Large intestine (tissue), 3 donors: ENCODE results near the gene APAF1. TPM values are rescaled to one million over a fixed set of nuclear protein-coding genes. Genes with fewer than 3 reads are reported as not detected.
A peak's percentile ranks its signal among the peaks of the same experiment; 100 is the strongest.

ENCODE experiments used
- DNase-seq, 2 donors: peaks; one replicate each; pipeline versions ENCODE4 v3.0.0 to v3.0.0-alpha.2; 2013
- H3K27ac ChIP-seq: one replicate; pipeline ENCODE4 v1.5.1; 2013; ENCODE audit warnings: low read length
- H3K27me3 ChIP-seq: 2 replicates; pipeline ENCODE4 v1.6.1; 2013; ENCODE audit warnings: low read length; ENCODE audit not compliant: control insufficient read depth, insufficient read depth
- H3K36me3 ChIP-seq: 2 replicates; pipeline ENCODE4 v1.6.1; 2013; ENCODE audit warnings: low read length; ENCODE audit not compliant: control insufficient read depth, insufficient read depth
- H3K4me1 ChIP-seq: one replicate; pipeline ENCODE4 v1.6.1; 2013; ENCODE audit warnings: low read length; ENCODE audit not compliant: control insufficient read depth, insufficient read depth
- H3K4me3 ChIP-seq: one replicate; pipeline ENCODE4 v1.5.1; 2013; ENCODE audit warnings: low read length
- H3K9me3 ChIP-seq: one replicate; pipeline ENCODE4 v1.6.1; 2013; ENCODE audit warnings: mild to moderate bottlenecking, low read depth, low read length, moderate library complexity; ENCODE audit not compliant: control insufficient read depth
- WGBS: methylation state at CpG from one replicate; pipeline ENCODE4 v1.1.5; 2013; ENCODE audit warnings: low lambda C conversion rate; ENCODE audit not compliant: insufficient coverage; 5-methylcytosine and 5-hydroxymethylcytosine counted together
- polyA plus RNA-seq: library from polyadenylated mRNA; unstranded; fragments of 120-200 nt; gene quantifications from one replicate; pipeline ENCODE4 v1.2.1, GENCODE V29; 2013

APAF1 gene
- polyA plus RNA-seq, 1 donor, result 18.5 TPM

GRCh38 chr12:98724384-98725155, 79.5 kb downstream of the APAF1 start:
- 85% methylated on average over 2 of the region's 5 CpGs for WGBS
- no peak for DNase-seq
- peaks cover 49% of the 10 kb centered on the region for H3K36me3 ChIP-seq
- H3K4me3 ChIP-seq, result no peak overlapping the region
- H3K27me3 ChIP-seq, result no peaks in the 10 kb centered on the region
- no peaks in the 10 kb centered on the region for H3K4me1 ChIP-seq
- H3K27ac ChIP-seq, result no peak overlapping the region
- no peaks in the 10 kb centered on the region for H3K9me3 ChIP-seq

- Histone ChIP-seq H3K27ac (no peak overlapping the region), H3K4me1 (no peaks in the 10 kb centered on the region), H3K36me3 (peaks cover 49% of the 10 kb centered on the region), H3K9me3 (no peaks in the 10 kb centered on the region), H3K27me3 (no peaks in the 10 kb centered on the region), H3K4me3 (no peak overlapping the region)
- DNase-seq, result peak in 1 of 2 donors; percentile 25
- WGBS, result 80% methylated on average over 2 of the region's 5 CpGs
Measured at GRCh38 chr12:98725476-98726247, 80.6 kb downstream of the APAF1 start.

GRCh38 chr12:98727196-98727595, 82.1 kb downstream of the APAF1 start:
- Histone ChIP-seq H3K4me3 (no peak overlapping the region), H3K4me1 (no peaks in the 10 kb centered on the region), H3K36me3 (peaks cover 58% of the 10 kb centered on the region), H3K27ac (no peak overlapping the region), H3K27me3 (no peaks in the 10 kb centered on the region), H3K9me3 (no peaks in the 10 kb centered on the region)
- DNase-seq, result no peak
- WGBS, result 100% methylated on average over 2 of the region's 5 CpGs

GRCh38 chr12:98730412-98730811, 85.3 kb downstream of the APAF1 start:
- Histone ChIP-seq H3K4me1 (no peaks in the 10 kb centered on the region), H3K36me3 (peaks cover 55% of the 10 kb centered on the region), H3K4me3 (no peak overlapping the region), H3K27ac (no peak overlapping the region), H3K9me3 (no peaks in the 10 kb centered on the region), H3K27me3 (no peaks in the 10 kb centered on the region)
- no peak for DNase-seq

- DNase-seq, result no peak
- peaks cover 37% of the 10 kb centered on the region for H3K36me3 ChIP-seq
Measured at GRCh38 chr12:98733667-98734350, 88.7 kb downstream of the APAF1 start.

GRCh38 chr12:98735821-98736220, 90.7 kb downstream of the APAF1 start:
- Histone ChIP-seq H3K27ac (no peak overlapping the region), H3K27me3 (peaks cover 8% of the 10 kb centered on the region), H3K9me3 (no peaks in the 10 kb centered on the region), H3K4me3 (no peak overlapping the region), H3K4me1 (no peaks in the 10 kb centered on the region), H3K36me3 (peaks cover 30% of the 10 kb centered on the region)
- 100% methylated on average over 1 of the region's 6 CpGs for WGBS
- DNase-seq, result no peak

More at GRCh38 chr12:98733667-98734350, 88.7 kb downstream of the APAF1 start:
- no peaks in the 10 kb centered on the region for H3K27me3 ChIP-seq
- no peaks in the 10 kb centered on the region for H3K9me3 ChIP-seq
- H3K4me3 ChIP-seq, result no peak overlapping the region
- no peaks in the 10 kb centered on the region for H3K4me1 ChIP-seq
- H3K27ac ChIP-seq, result no peak overlapping the region

- WGBS, result 89% methylated on average over 6 of the region's 10 CpGs
- Histone ChIP-seq H3K4me3 (no peak overlapping the region), H3K27ac (no peak overlapping the region), H3K9me3 (no peaks in the 10 kb centered on the region), H3K36me3 (peaks cover 22% of the 10 kb centered on the region), H3K27me3 (peaks cover 15% of the 10 kb centered on the region), H3K4me1 (no peaks in the 10 kb centered on the region)
- no peak for DNase-seq
Measured at GRCh38 chr12:98736352-98737321, 91.5 kb downstream of the APAF1 start.

GRCh38 chr12:98737322-98737712, 92.2 kb downstream of the APAF1 start:
- peaks cover 20% of the 10 kb centered on the region for H3K27me3 ChIP-seq
- H3K4me3 ChIP-seq, result no peak overlapping the region
- no peaks in the 10 kb centered on the region for H3K9me3 ChIP-seq
- H3K36me3 ChIP-seq, result peaks cover 15% of the 10 kb centered on the region
- H3K4me1 ChIP-seq, result no peaks in the 10 kb centered on the region
- H3K27ac ChIP-seq, result no peak overlapping the region
- DNase-seq, result no peak
- 66% methylated on average over 2 of the region's 4 CpGs for WGBS

- no CpG with 5 or more reads among the region's 3 CpGs for WGBS
- H3K9me3 ChIP-seq, result no peaks in the 10 kb centered on the region
- peaks cover 23% of the 10 kb centered on the region for H3K27me3 ChIP-seq
- peaks cover 11% of the 10 kb centered on the region for H3K36me3 ChIP-seq
- H3K4me3 ChIP-seq, result no peak overlapping the region
- no peak for DNase-seq
- no peaks in the 10 kb centered on the region for H3K4me1 ChIP-seq
- no peak overlapping the region for H3K27ac ChIP-seq
Measured at GRCh38 chr12:98738002-98738401, 92.9 kb downstream of the APAF1 start.

- no peaks in the 10 kb centered on the region for H3K4me1 ChIP-seq
- no peak for DNase-seq
- no peak overlapping the region for H3K4me3 ChIP-seq
- WGBS, result no CpG with 5 or more reads among the region's 2 CpGs
- peaks cover 7% of the 10 kb centered on the region for H3K36me3 ChIP-seq
- H3K27ac ChIP-seq, result no peak overlapping the region
- peaks cover 23% of the 10 kb centered on the region for H3K27me3 ChIP-seq
- no peaks in the 10 kb centered on the region for H3K9me3 ChIP-seq
Measured at GRCh38 chr12:98738539-98738938, 93.4 kb downstream of the APAF1 start.
